Keratinocyte (primary cell): ENCODE measurements around the gene CSTF2T. TPM values are rescaled to one million over a fixed set of nuclear protein-coding genes. Genes with fewer than 3 reads are reported as not detected.
A peak's percentile ranks its signal among the peaks of the same experiment; 100 is the strongest.
"Not testable (repeated sequence)": the region's sequence is repeated elsewhere in the genome, so short reads cannot be mapped to it uniquely, and the experiment has no call there.

Experiments used
- DNase-seq: peaks from one replicate; pipeline ENCODE4 v3.0.0-alpha.2; 2011; ENCODE audit warnings: low read depth, missing footprints, low spot score
- FAIRE-seq: peaks from 2 replicates; lab custom pipeline; 2011; peaks lifted over from hg19 to GRCh38; lab: Jason Lieb, UNC
- H2AFZ ChIP-seq: 2 replicates; pipeline ENCODE4 v1.6.0; 2012; ENCODE audit warnings: low read length, control low read depth, inconsistent platforms; ENCODE audit not compliant: control insufficient read depth
- H3K27ac ChIP-seq: 2 replicates; pipeline ENCODE4 v1.5.1; 2011; ENCODE audit warnings: low read length; ENCODE audit not compliant: control insufficient read depth, insufficient read depth
- H3K27me3 ChIP-seq: 3 replicates; pipeline ENCODE4 v1.6.0; 2011; ENCODE audit warnings: low read length; ENCODE audit not compliant: control insufficient read depth, insufficient read depth; ENCODE audit errors: extremely low read depth
- H3K36me3 ChIP-seq, 2 experiments: 2 replicates in 1 of 2; 3 replicates in 1 of 2; pipeline ENCODE4 v1.5.1; 2011; ENCODE audit warnings: low read length in 2 of 2, mild to moderate bottlenecking in 1 of 2; ENCODE audit not compliant: control insufficient read depth in 2 of 2, insufficient read depth in 2 of 2; ENCODE audit errors: extremely low read depth in 1 of 2
- H3K4me1 ChIP-seq: 3 replicates; pipeline ENCODE4 v1.5.1; 2011; ENCODE audit warnings: low read length; ENCODE audit not compliant: control insufficient read depth, insufficient read depth; ENCODE audit errors: extremely low read depth
- H3K4me2 ChIP-seq: 3 replicates; pipeline ENCODE4 v1.6.0; 2011; ENCODE audit warnings: low read depth, low read length; ENCODE audit not compliant: control insufficient read depth, insufficient read depth; ENCODE audit errors: extremely low read depth
- H3K4me3 ChIP-seq, 3 experiments: fragments of 200-600 bp in 1 of 3; sonication (generic) in 1 of 3; 2 replicates in 2 of 3; 3 replicates in 1 of 3; pipeline ENCODE4 v1.5.1; 2011 to 2016; ENCODE audit warnings: low read length in 3 of 3, mild to moderate bottlenecking in 3 of 3, control low read depth in 2 of 3, inconsistent platforms in 1 of 3, low read depth in 1 of 3, mixed read lengths in 1 of 3, mixed run types in 1 of 3, moderate library complexity in 1 of 3; ENCODE audit not compliant: control insufficient read depth in 2 of 3, insufficient read depth in 2 of 3; ENCODE audit errors: extremely low read depth in 1 of 3
- H3K79me2 ChIP-seq: 2 replicates; pipeline ENCODE4 v1.6.0; 2012; ENCODE audit warnings: low read length; ENCODE audit not compliant: control insufficient read depth, insufficient read depth
- H3K9ac ChIP-seq: 3 replicates; pipeline ENCODE4 v1.6.0; 2011; ENCODE audit warnings: low read length; ENCODE audit not compliant: control insufficient read depth, insufficient read depth; ENCODE audit errors: extremely low read depth
- H3K9me1 ChIP-seq: 3 replicates; pipeline ENCODE4 v1.6.0; 2011; ENCODE audit warnings: low read length; ENCODE audit not compliant: control insufficient read depth, insufficient read depth; ENCODE audit errors: extremely low read depth
- H3K9me3 ChIP-seq: 2 replicates; pipeline ENCODE4 v1.5.1; 2012; ENCODE audit warnings: low read depth, low read length; ENCODE audit not compliant: control insufficient read depth
- H4K20me1 ChIP-seq: 3 replicates; pipeline ENCODE4 v1.6.0; 2011; ENCODE audit warnings: low read length; ENCODE audit not compliant: control insufficient read depth, insufficient read depth; ENCODE audit errors: extremely low read depth
- EZH2 ChIP-seq: IDR thresholded peaks from one replicate; pipeline ENCODE4 v1.6.1; 2012; ENCODE audit warnings: inconsistent platforms, mild to moderate bottlenecking, low read length, moderate library complexity
- dilution Hi-C: fragments of 300-500 bp; cut with MboI; formaldehyde crosslinking; loops from one replicate; pipeline ENCODE4 v1.7.0; 2020; ENCODE audit warnings: low sequenced_read_pairs; ENCODE audit not compliant: extremely low pct_ligation_motif_present
- polyA plus RNA-seq, 5 experiments: library from polyadenylated mRNA; depleted of rRNA in 3 of 5; stranded (reverse) in 3 of 5; stranded (forward) in 1 of 5; unstranded in 1 of 5; fragments of >200 nt; gene quantifications; 1 replicate in 1 of 5; 2 replicates in 3 of 5; 3 replicates in 1 of 5; pipeline versions ENCODE4 v1.2.1 to v1.2.3, GENCODE V29; 2011 to 2012; ENCODE audit warnings: missing spikeins in 2 of 5, low read depth in 1 of 5, low replicate concordance in 1 of 5
- TF ChIP-seq, protein P1 (sequence below), 3 experiments: IDR thresholded peaks in 1 of 3; conservative IDR thresholded peaks in 1 of 3; optimal IDR thresholded peaks in 1 of 3; 2 replicates in 2 of 3; 3 replicates in 1 of 3; pipeline versions ENCODE3 to v1.5.1; 2011; ENCODE audit warnings: low read length in 3 of 3, mild to moderate bottlenecking in 3 of 3, moderate library complexity in 2 of 3, control low read depth in 1 of 3, inconsistent platforms in 1 of 3; ENCODE audit not compliant: insufficient read depth in 2 of 3; ENCODE audit errors: extremely low read depth in 1 of 3

CSTF2T gene
- polyA plus RNA-seq, 1 donor (not counting 4 experiments of a cell fraction or from before 2014, with no cell fraction given) = 10.8 TPM

DNA sequence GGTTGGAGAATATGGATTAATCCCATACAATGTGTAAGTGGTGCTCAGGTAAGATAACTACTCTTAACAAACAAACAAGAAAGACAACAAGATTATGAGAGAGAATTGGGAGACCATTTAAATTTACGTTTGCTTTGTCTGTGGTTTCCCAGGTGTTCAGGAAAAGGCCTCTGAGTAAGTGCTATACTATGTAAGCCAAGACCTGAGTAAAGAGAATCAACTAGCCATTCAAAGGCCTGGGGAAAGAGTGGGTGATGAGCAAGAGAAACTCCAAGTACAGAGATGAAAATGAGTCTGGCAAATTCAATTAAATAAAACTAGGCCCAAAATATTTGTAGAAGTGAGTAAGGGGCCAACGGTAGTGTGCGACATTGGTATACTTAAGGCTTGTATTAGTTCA, 9.9 kb downstream of the CSTF2T start:
- Histone ChIP-seq H3K9me3 (no peaks in the 10 kb centered on the region), H3K9me1 (no peaks in the 10 kb centered on the region), H3K27ac (no peak overlapping the region), H3K4me1 (no peaks in the 10 kb centered on the region), H3K36me3 (no peaks in the 10 kb centered on the region), H3K4me2 (no peak overlapping the region), H3K27me3 (no peaks in the 10 kb centered on the region), H3K4me3 (no peak overlapping the region), H2AFZ (no peak overlapping the region), H3K79me2 (no peaks in the 10 kb centered on the region), H4K20me1 (no peaks in the 10 kb centered on the region), H3K9ac (no peak overlapping the region)
- dilution Hi-C loops = no loop called here
- no peak for DNase-seq
- TF ChIP-seq EZH2 = no peak
- TF ChIP-seq, protein P1, sequence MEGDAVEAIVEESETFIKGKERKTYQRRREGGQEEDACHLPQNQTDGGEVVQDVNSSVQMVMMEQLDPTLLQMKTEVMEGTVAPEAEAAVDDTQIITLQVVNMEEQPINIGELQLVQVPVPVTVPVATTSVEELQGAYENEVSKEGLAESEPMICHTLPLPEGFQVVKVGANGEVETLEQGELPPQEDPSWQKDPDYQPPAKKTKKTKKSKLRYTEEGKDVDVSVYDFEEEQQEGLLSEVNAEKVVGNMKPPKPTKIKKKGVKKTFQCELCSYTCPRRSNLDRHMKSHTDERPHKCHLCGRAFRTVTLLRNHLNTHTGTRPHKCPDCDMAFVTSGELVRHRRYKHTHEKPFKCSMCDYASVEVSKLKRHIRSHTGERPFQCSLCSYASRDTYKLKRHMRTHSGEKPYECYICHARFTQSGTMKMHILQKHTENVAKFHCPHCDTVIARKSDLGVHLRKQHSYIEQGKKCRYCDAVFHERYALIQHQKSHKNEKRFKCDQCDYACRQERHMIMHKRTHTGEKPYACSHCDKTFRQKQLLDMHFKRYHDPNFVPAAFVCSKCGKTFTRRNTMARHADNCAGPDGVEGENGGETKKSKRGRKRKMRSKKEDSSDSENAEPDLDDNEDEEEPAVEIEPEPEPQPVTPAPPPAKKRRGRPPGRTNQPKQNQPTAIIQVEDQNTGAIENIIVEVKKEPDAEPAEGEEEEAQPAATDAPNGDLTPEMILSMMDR (optimal IDR thresholded peaks at IDR 0.05 in 1 of 3, IDR thresholded peaks at IDR 0.05 in 1 of 3, conservative IDR thresholded peaks at IDR 0.05 in 1 of 3; ENCODE audit: extremely low read depth in 1 of 3, insufficient read depth in 2 of 3, low read length in 3 of 3) = no peak
- peak; percentile 29 for FAIRE-seq

DNA sequence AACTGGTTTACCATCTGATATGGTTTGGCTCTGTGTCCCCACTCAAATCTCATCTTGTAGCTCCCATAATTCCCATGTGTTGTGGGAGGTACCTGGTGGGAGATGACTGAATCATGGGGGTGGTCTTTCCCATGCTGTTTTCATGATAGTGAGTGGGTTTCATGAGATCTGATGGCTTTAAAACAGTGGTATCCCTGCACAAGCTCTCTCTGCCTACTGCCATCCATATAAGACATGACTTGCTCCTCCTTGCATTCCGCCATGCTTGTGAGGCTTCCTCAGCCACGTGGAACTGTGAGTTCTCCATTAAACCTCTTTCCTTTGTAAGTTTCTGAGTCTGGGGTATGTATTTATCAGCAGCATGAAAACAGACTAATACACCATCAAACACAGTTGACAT, 10.6 kb downstream of the CSTF2T start:
- H4K20me1 ChIP-seq, H3K79me2 ChIP-seq, H3K9me3 ChIP-seq, H3K9me1 ChIP-seq, H3K36me3 ChIP-seq, FAIRE-seq, H3K4me2 ChIP-seq, H3K4me1 ChIP-seq, H3K27me3 ChIP-seq, H3K4me3 ChIP-seq, H2AFZ ChIP-seq, H3K9ac ChIP-seq, H3K27ac ChIP-seq, dilution Hi-C loops, DNase-seq: not testable (repeated sequence)

DNA sequence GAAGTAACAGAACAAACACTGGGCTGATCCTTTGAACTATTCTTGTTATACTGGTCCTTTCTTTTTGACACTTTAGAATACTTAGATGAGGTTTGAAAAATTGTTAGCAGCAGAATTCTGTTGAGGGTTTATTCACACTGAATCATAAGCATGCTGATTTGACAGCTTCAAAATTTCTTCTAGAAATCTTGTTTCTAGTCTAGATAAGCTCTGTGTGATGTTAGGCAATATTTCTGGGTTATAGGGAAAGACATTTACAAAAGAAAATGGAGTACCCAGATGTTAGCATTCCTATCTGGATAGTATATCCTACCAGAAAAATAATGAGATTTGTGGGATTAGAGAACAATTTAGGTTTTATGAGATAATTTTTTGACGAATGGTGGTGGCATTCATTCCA, 12.1 kb downstream of the CSTF2T start:
- Histone ChIP-seq H3K9me1 (no peaks in the 10 kb centered on the region), H3K4me2 (no peak overlapping the region), H3K9ac (no peak overlapping the region), H3K79me2 (no peaks in the 10 kb centered on the region), H2AFZ (no peak overlapping the region), H3K27ac (no peak overlapping the region), H3K4me1 (no peaks in the 10 kb centered on the region), H4K20me1 (no peaks in the 10 kb centered on the region), H3K9me3 (no peaks in the 10 kb centered on the region), H3K27me3 (no peaks in the 10 kb centered on the region), H3K4me3 (no peak overlapping the region), H3K36me3 (no peaks in the 10 kb centered on the region)
- DNase-seq (no peak), FAIRE-seq (no peak)
- TF ChIP-seq, protein P1 (optimal IDR thresholded peaks at IDR 0.05 in 1 of 3, IDR thresholded peaks at IDR 0.05 in 1 of 3, conservative IDR thresholded peaks at IDR 0.05 in 1 of 3; ENCODE audit: extremely low read depth in 1 of 3, insufficient read depth in 2 of 3, low read length in 3 of 3) = no peak
- no peak for TF ChIP-seq EZH2
- dilution Hi-C loops = no loop called here
